ENCODE measurements around the gene NT5DC2. TPM values are rescaled to one million over a fixed set of nuclear protein-coding genes. Genes with fewer than 3 reads are reported as not detected.

NT5DC2 gene
- total and polyA plus RNA-seq, 2 of the 8 experiments (the other 6 are each of a cell fraction or from before 2014, with no cell fraction given): 331 to 477 TPM

GRCh38 chr3:52528586-52529375 is 4.9 kb downstream of the NT5DC2 start:
- H2BK120ac ChIP-seq (replicated peaks; ENCODE audit: low read depth, low read length): no peak overlapping the region
- no peak overlapping the region for H3K27ac ChIP-seq (ENCODE audit: low read depth, low read length)
- H4K5ac ChIP-seq (ENCODE audit: insufficient read length, low read depth, low read length): no peak overlapping the region
- H2BK15ac ChIP-seq (ENCODE audit: low read length): no peak overlapping the region
- no peak overlapping the region; the same call in 1 of the 2 replicates for H2BK5ac ChIP-seq (ENCODE audit: low read depth, low read length)
- peaks cover 0 to 36% of the 10 kb centered on the region in 2 experiments; a peak in 2 of 4 replicates for H3K79me2 ChIP-seq (ENCODE audit: control insufficient read depth in 1 of 2, insufficient read depth in 2 of 2, low read length in 2 of 2)
- H2BK20ac ChIP-seq (ENCODE audit: low read length): no peak overlapping the region
- peaks cover 33% of the 10 kb centered on the region for H3K79me1 ChIP-seq (ENCODE audit: low read depth, low read length)
- no peak overlapping the region for H4K91ac ChIP-seq (replicated peaks; ENCODE audit: insufficient read length, low read length)
- peaks cover 27 to 60% (median 41%) of the 10 kb centered on the region in 4 experiments for H3K36me3 ChIP-seq (ENCODE audit: control insufficient read depth in 2 of 4, insufficient read depth in 4 of 4, low read length in 3 of 4)
- ChIA-PET POLR2A (ENCODE audit: partially characterized antibody) (interaction anchor here (1.0 to 1.8 kb wide), 4 partner anchors 10 to 39 kb away, joined by 3 to 9 read pairs (median 3); no protein-coding TSS in a partner anchor), CTCF (ENCODE audit: partially characterized antibody) (interaction anchor here (0.7 to 2.2 kb wide), 7 partner anchors 16 to 81 kb away, joined by 3 to 5 read pairs (median 3); no protein-coding TSS in a partner anchor)
- no peaks in the 10 kb centered on the region for H3K27me3 ChIP-seq (replicated peaks in 1 of 4; ENCODE audit: control insufficient read depth in 3 of 4, extremely low read depth in 1 of 4, insufficient read depth in 3 of 4, low read length in 3 of 4)
- H2AFZ ChIP-seq (ENCODE audit: low read length): no peak overlapping the region
- no peak overlapping the region for H3K14ac ChIP-seq (ENCODE audit: insufficient read length)
- H3K18ac ChIP-seq (ENCODE audit: extremely low read depth, low read length): no peak overlapping the region
- H2AK5ac ChIP-seq (ENCODE audit: low read depth, low read length): no peak overlapping the region
- no peak overlapping the region for H3K4me3 ChIP-seq (ENCODE audit: extremely low read depth in 1 of 4, insufficient read depth in 2 of 4, low read depth in 3 of 4, low read length in 4 of 4)
- no peak overlapping the region for H2BK12ac ChIP-seq (ENCODE audit: low read depth, low read length)
- WGBS, 2 experiments (ENCODE audit: extremely low coverage in 1 of 2, insufficient coverage in 1 of 2, insufficient read length in 1 of 2, insufficient replicate concordance in 2 of 2, low coverage in 1 of 2, low lambda C conversion rate in 2 of 2, missing lambda C conversion rate in 1 of 2): 88% methylated on average over 23 of the region's 25 CpGs; no CpG with 5 or more reads in 1 of the 2 experiments
- no peak for DNase-seq (ENCODE audit: low read depth in 1 of 2, low spot score in 2 of 2)
- H3K9ac ChIP-seq (replicated peaks in 1 of 4; ENCODE audit: extremely low read depth in 1 of 4, low read depth in 3 of 4, low read length in 3 of 4): peak overlapping the region in 2 of 4 experiments; percentile 8 to 16; a peak in 1 of 7 replicates
- H3K23ac ChIP-seq (ENCODE audit: insufficient read length): no peak overlapping the region
- TF ChIP-seq KDM5A (IDR thresholded peaks at IDR 0.05; ENCODE audit: low read length): no peak
- FAIRE-seq: no peak
- no peak overlapping the region for H3K4me2 ChIP-seq (ENCODE audit: insufficient read depth in 1 of 2, low read depth in 2 of 2, low read length in 2 of 2)
- H3K4ac ChIP-seq (replicated peaks; ENCODE audit: insufficient read length, low read depth, low read length): no peak overlapping the region
- peaks cover 7% of the 10 kb centered on the region; the same call in 1 of the 2 replicates for H3K23me2 ChIP-seq (ENCODE audit: low read depth, low read length)
- no peak overlapping the region for H4K8ac ChIP-seq (ENCODE audit: extremely low read depth, insufficient read depth, low read length)
- no peaks in the 10 kb centered on the region for H3K9me3 ChIP-seq (ENCODE audit: insufficient read depth in 2 of 2, low read depth in 1 of 2, low read length in 1 of 2)
- peaks cover 0 to 9% (median 5%) of the 10 kb centered on the region in 4 experiments; a peak in 6 of 7 replicates for H3K4me1 ChIP-seq (replicated peaks in 1 of 4; ENCODE audit: control insufficient read depth in 3 of 4, insufficient read depth in 4 of 4, low read length in 3 of 4)
- peaks cover 17 to 48% of the 10 kb centered on the region in 2 experiments for H4K20me1 ChIP-seq (replicated peaks in 1 of 2; ENCODE audit: control insufficient read depth in 1 of 2, insufficient read depth in 2 of 2, low read length in 2 of 2)
- no peak overlapping the region for H3K56ac ChIP-seq (replicated peaks; ENCODE audit: insufficient read length, low read depth, low read length)
